Fibroblast of pulmonary artery (primary cell): ENCODE measurements around the gene GLRA2.

Source experiments
- DNase-seq: peaks from one replicate; pipeline ENCODE4 v3.0.0-alpha.2; 2010; ENCODE audit warnings: low read depth
- H3K4me3 ChIP-seq: replicated peaks from 2 replicates; pipeline ENCODE4 v1.5.1; 2011; ENCODE audit warnings: low read depth, mild to moderate bottlenecking, control low read depth, low read length, moderate library complexity
- CTCF ChIP-seq: IDR thresholded peaks from 2 replicates; pipeline ENCODE4 v1.5.1; 2011; ENCODE audit warnings: mild to moderate bottlenecking, control low read depth, low read length, inconsistent platforms; ENCODE audit errors: missing control alignments

The GLRA2 gene

GRCh38 chrX:14529290-14529989 lies at the start of gene GLRA2:
TSS of gene GLRA2 (plus strand) at chrX:14529536. CDS start at chrX:14530058, 522 bp downstream.
- DNase-seq: peak; percentile 14
- TF ChIP-seq CTCF: no peak
- no peak within 1 kb of the TSS for H3K4me3 ChIP-seq

GRCh38 chrX:14489437-14489836 lies 39.9 kb upstream of the GLRA2 start:
- H3K4me3 ChIP-seq: no peak overlapping the region
- TF ChIP-seq CTCF: no peak
- no peak for DNase-seq

GRCh38 chrX:14491689-14492088 lies 37.6 kb upstream of the GLRA2 start:
- TF ChIP-seq CTCF: no peak
- H3K4me3 ChIP-seq: no peak overlapping the region
- no peak for DNase-seq

GRCh38 chrX:14496674-14497073 lies 32.7 kb upstream of the GLRA2 start:
- no peak for TF ChIP-seq CTCF
- no peak overlapping the region for H3K4me3 ChIP-seq
- no peak for DNase-seq

GRCh38 chrX:14497184-14497666 lies 32.1 kb upstream of the GLRA2 start:
- peak; percentile 1 for DNase-seq
- H3K4me3 ChIP-seq: peak overlapping the region; percentile 21
- TF ChIP-seq CTCF: no peak

- no peak for TF ChIP-seq CTCF
- no peak overlapping the region for H3K4me3 ChIP-seq
- DNase-seq: no peak
Observed at GRCh38 chrX:14501327-14501726, 28.0 kb upstream of the GLRA2 start.

- TF ChIP-seq CTCF: no peak
- no peak for DNase-seq
Observed at GRCh38 chrX:14504960-14505538, 24.3 kb upstream of the GLRA2 start.

More at GRCh38 chrX:14504960-14505538, 24.3 kb upstream of the GLRA2 start:
- H3K4me3 ChIP-seq: no peak overlapping the region
